ENCODE results near the gene CCDC116.

CCDC116 gene

DNA sequence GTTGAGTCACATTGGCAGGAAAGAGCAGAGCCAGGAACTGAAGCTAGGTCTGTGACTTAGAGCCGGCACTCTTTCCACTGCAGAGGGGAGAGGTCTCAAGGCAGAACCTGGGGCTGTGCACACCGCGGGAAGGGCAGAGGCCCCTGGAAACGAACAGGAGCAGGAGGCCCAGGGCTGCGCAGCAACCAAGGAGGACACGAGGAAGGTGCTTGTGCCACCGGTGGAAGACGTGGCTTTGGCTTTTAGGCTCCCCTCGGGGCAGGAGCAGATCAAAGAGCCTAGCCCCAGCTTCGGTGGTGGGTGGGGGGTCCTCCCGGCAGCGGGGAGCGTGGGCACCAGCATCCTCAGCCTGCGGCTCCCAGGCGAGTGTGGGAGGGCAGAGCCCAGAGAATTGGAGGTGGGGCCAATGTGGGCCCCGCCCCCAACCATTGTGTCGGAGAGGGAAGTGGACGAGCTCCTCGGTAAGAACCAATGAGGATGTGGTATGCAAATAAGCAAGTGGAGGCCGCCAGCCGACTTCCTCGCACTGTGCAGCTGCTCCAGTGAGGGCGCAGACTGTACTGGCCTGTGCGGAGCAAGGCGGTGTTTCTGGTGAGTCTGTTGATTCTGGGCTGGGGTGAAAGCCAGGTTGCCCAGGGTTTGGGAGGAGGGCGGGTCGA lies at the start of gene CCDC116:
CCDC116 (plus strand) TSS at position 524 of the 659 bp plus-strand sequence. CDS start 422 bp downstream, outside the sequence.
- H3F3A ChIP-seq (ENCODE audit: insufficient read depth, low read length), result peaks cover 5% of the 10 kb centered on the region; the same call in 1 of the 2 replicates
- TF ChIP-seq, protein P1, sequence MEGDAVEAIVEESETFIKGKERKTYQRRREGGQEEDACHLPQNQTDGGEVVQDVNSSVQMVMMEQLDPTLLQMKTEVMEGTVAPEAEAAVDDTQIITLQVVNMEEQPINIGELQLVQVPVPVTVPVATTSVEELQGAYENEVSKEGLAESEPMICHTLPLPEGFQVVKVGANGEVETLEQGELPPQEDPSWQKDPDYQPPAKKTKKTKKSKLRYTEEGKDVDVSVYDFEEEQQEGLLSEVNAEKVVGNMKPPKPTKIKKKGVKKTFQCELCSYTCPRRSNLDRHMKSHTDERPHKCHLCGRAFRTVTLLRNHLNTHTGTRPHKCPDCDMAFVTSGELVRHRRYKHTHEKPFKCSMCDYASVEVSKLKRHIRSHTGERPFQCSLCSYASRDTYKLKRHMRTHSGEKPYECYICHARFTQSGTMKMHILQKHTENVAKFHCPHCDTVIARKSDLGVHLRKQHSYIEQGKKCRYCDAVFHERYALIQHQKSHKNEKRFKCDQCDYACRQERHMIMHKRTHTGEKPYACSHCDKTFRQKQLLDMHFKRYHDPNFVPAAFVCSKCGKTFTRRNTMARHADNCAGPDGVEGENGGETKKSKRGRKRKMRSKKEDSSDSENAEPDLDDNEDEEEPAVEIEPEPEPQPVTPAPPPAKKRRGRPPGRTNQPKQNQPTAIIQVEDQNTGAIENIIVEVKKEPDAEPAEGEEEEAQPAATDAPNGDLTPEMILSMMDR (IDR thresholded peaks at IDR 0.05; ENCODE audit: low read length), result no peak
- TF ChIP-seq EZH2 (optimal IDR thresholded peaks at IDR 0.05; ENCODE audit: low read depth, low read length), result no peak
- no peak for TF ChIP-seq EZH2phosphoT487 (IDR thresholded peaks at IDR 0.05; ENCODE audit: low read length)
- H3K9me3 ChIP-seq (replicated peaks; ENCODE audit: insufficient read depth, low read length), result no peaks in the 10 kb centered on the region
- H3K36me3 ChIP-seq (replicated peaks; ENCODE audit: insufficient read depth, low read length), result peaks cover 7% of the 10 kb centered on the region
- no peak within 1 kb of the TSS for H3K27ac ChIP-seq (ENCODE audit: low read length)
- no peaks in the 10 kb centered on the region for H3K27me3 ChIP-seq (replicated peaks; ENCODE audit: insufficient read depth, low read length)
- no peaks in the 10 kb centered on the region for H3K4me1 ChIP-seq (ENCODE audit: low read length)
- peaks cover 25% of the 10 kb centered on the region for H3K79me2 ChIP-seq (ENCODE audit: low read length)
- no peak for DNase-seq
- no peak within 1 kb of the TSS for H2AFZ ChIP-seq (ENCODE audit: low read length)
- no peak within 1 kb of the TSS for H3K4me3 ChIP-seq (ENCODE audit: low read length)
- H3K9ac ChIP-seq (ENCODE audit: low read length), result no peak within 1 kb of the TSS
- no peaks in the 10 kb centered on the region for H3K9me2 ChIP-seq (replicated peaks; ENCODE audit: insufficient read depth, low read length)
- H4K20me1 ChIP-seq (ENCODE audit: insufficient read depth, low read length), result no peaks in the 10 kb centered on the region
- H3K4me2 ChIP-seq (ENCODE audit: low read depth, low read length), result no peak within 1 kb of the TSS

DNA sequence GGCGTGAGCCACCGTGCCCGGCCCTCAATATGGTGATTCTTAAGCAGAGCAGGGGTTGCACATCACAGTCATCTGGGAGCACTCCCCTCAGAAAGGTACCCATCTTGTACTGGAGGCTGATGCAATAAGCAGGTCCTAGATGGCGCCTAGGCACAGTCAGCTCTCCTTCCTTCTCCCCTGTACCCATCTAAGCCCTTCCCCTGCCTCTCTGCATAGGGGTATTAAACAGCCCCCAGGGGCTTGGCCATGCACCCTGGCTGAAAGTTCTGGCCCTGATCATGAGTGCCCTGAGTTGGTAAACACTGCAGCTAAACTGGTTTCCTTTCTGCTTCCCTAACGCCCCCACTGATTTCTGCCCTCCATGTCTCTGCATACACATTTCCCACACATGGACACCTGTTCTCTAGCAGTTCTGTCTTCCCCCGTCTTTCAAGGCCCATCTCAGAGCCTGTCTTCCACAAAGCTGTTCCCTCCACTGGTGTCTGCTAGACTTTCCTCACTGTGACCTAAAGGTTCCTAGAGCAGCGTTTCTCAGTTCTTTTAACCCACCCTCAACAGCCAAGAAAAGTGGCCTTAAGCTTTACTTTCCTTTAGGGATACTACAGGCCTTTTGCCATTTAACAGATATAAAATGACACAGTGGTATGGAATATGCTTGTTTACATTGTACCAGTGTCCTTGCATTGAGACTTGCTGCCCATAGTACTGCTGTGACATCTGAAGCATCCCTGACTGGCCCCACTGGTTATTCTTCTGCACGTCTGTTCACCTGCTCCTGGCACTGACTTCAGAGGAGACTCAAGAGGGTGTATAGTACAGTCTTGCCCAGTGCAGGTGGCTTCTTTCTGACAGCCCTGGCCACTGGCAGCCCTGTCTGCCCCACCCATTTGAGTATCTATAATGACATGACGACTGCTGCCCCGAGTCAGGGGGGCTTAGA lies 49.5 kb upstream of the CCDC116 start:
- Histone ChIP-seq H3F3A (ENCODE audit: insufficient read depth, low read length) (peaks cover 9% of the 10 kb centered on the region), H3K4me2 (ENCODE audit: low read depth, low read length) (no peak overlapping the region), H3K9me3 (replicated peaks; ENCODE audit: insufficient read depth, low read length) (no peaks in the 10 kb centered on the region), H3K36me3 (replicated peaks; ENCODE audit: insufficient read depth, low read length) (no peaks in the 10 kb centered on the region), H3K9me2 (replicated peaks; ENCODE audit: insufficient read depth, low read length) (no peaks in the 10 kb centered on the region), H3K4me1 (ENCODE audit: low read length) (peaks cover 16% of the 10 kb centered on the region), H3K27ac (ENCODE audit: low read length) (no peak overlapping the region), H3K9ac (ENCODE audit: low read length) (no peak overlapping the region), H2AFZ (ENCODE audit: low read length) (no peak overlapping the region), H3K79me2 (ENCODE audit: low read length) (peaks cover 94% of the 10 kb centered on the region), H3K4me3 (ENCODE audit: low read length) (no peak overlapping the region), H4K20me1 (ENCODE audit: insufficient read depth, low read length) (peaks cover 60% of the 10 kb centered on the region), H3K27me3 (replicated peaks; ENCODE audit: insufficient read depth, low read length) (no peaks in the 10 kb centered on the region)
- TF ChIP-seq EZH2 (optimal IDR thresholded peaks at IDR 0.05; ENCODE audit: low read depth, low read length), result no peak
- TF ChIP-seq, protein P1 (IDR thresholded peaks at IDR 0.05; ENCODE audit: low read length), result no peak
- no peak for DNase-seq

DNA sequence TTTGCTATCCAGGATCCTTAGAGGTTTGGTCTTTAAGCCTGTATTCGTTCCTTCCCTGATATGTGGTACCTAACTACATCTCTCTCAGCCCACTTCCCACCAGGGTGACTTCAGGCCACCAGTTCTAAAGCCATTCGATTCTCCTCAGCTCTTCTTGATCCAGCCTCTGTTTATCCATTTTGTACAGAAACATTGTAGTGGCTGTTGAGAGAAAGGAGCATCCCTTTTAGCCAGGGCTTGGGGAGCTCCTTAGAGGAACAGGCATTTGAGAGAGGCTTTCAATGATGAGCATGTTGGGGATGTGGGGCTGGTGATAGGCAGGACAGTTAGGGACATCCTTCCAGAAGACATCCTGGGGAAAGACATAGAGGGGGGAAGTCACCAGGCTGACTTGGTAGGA lies 47.2 kb upstream of the CCDC116 start:
- Histone ChIP-seq H4K20me1 (ENCODE audit: insufficient read depth, low read length) (peaks cover 51% of the 10 kb centered on the region), H3K4me2 (ENCODE audit: low read depth, low read length) (no peak overlapping the region), H3F3A (ENCODE audit: insufficient read depth, low read length) (peaks cover 13% of the 10 kb centered on the region), H2AFZ (ENCODE audit: low read length) (no peak overlapping the region), H3K27me3 (replicated peaks; ENCODE audit: insufficient read depth, low read length) (no peaks in the 10 kb centered on the region), H3K4me1 (ENCODE audit: low read length) (peaks cover 19% of the 10 kb centered on the region), H3K9me2 (replicated peaks; ENCODE audit: insufficient read depth, low read length) (no peaks in the 10 kb centered on the region), H3K36me3 (replicated peaks; ENCODE audit: insufficient read depth, low read length) (no peaks in the 10 kb centered on the region), H3K27ac (ENCODE audit: low read length) (no peak overlapping the region), H3K9me3 (replicated peaks; ENCODE audit: insufficient read depth, low read length) (no peaks in the 10 kb centered on the region), H3K4me3 (ENCODE audit: low read length) (no peak overlapping the region), H3K9ac (ENCODE audit: low read length) (no peak overlapping the region), H3K79me2 (ENCODE audit: low read length) (peaks cover 93% of the 10 kb centered on the region)
- DNase-seq, result no peak
- TF ChIP-seq EZH2 (optimal IDR thresholded peaks at IDR 0.05; ENCODE audit: low read depth, low read length) (no peak), EZH2phosphoT487 (IDR thresholded peaks at IDR 0.05; ENCODE audit: low read length) (no peak)
- TF ChIP-seq, protein P1 (IDR thresholded peaks at IDR 0.05; ENCODE audit: low read length), result no peak

All from MM.1S (cell line).